Testis (tissue), 2 donors: Measurements from ENCODE around the gene RERE.

ENCODE experiments used
- CTCF ChIP-seq, 3 experiments: fragments of 450-650 bp in 2 of 3; fragments of 200-600 bp in 1 of 3; sonication (generic) in 1 of 3; IDR thresholded peaks; one replicate each; pipeline ENCODE4 v1.5.1; 2016 to 2019; ENCODE audit warnings: antibody characterized with exemption in 3 of 3, mild to moderate bottlenecking in 2 of 3, moderate library complexity in 1 of 3
- POLR2A ChIP-seq: fragments of 450-650 bp; IDR thresholded peaks from one replicate; pipeline ENCODE4 v1.6.1; 2017; ENCODE audit warnings: antibody characterized with exemption, mild to moderate bottlenecking, moderate library complexity

GRCh38 chr1:8355439-8356255, 461.8 kb downstream of the RERE start:
- TF ChIP-seq POLR2A: no peak
- no peak for TF ChIP-seq CTCF (IDR thresholded peaks at IDR 0.05)
